ENCODE measurements around the gene ATP5F1D. TPM values are rescaled to one million over a fixed set of nuclear protein-coding genes. Genes with fewer than 3 reads are reported as not detected.

The ATP5F1D gene
- total RNA-seq, 1 experiment from 2014 or later = 102 TPM

- ChIA-PET CTCF (interaction anchor here (1.0 to 1.2 kb wide), 2 partner anchors 17 to 26 kb away, joined by 4 to 16 read pairs; no protein-coding TSS in a partner anchor), POLR2A (ENCODE audit: unreplicated experiment) (interaction anchor here (0.6 to 1.2 kb wide), 10 partner anchors 11 to 496 kb away, joined by 3 to 29 read pairs (median 10); partner anchors contain the start of gene SBNO2)
- intact Hi-C loops (cut with micrococcal nuclease) = loop anchor here (1.0 to 10.0 kb wide), 2 partner anchors 17 to 85 kb away; a partner anchor contains a TSS
- peak overlapping the region; percentile 71 for H3K4me3 ChIP-seq (ENCODE audit: low read length)
- TF ChIP-seq EZH2phosphoT487 (IDR thresholded peaks at IDR 0.05; ENCODE audit: borderline replicate concordance, low read length) = no peak
- TF ChIP-seq EZH2 (IDR thresholded peaks at IDR 0.05; ENCODE audit: low read length, unreplicated experiment) = no peak
- no peak for TF ChIP-seq CTCF (conservative IDR thresholded peaks at IDR 0.05; ENCODE audit: low read depth, low read length)
- H2AFZ ChIP-seq (ENCODE audit: low read length) = peak overlapping the region; percentile 26; the same call in 1 of the 2 replicates
- BruUV-seq (replicated peaks) = TSS peak; percentile 70
- no peaks in the 10 kb centered on the region for H3F3A ChIP-seq (ENCODE audit: low read length, unreplicated experiment)
- H3K4me2 ChIP-seq (ENCODE audit: low read length) = peak overlapping the region; percentile 98
- H3K36me3 ChIP-seq (ENCODE audit: low read depth, low read length) = peaks cover 6% of the 10 kb centered on the region; the same call in 1 of the 2 replicates
- peak; percentile 3 for ATAC-seq
- H3K79me2 ChIP-seq (ENCODE audit: low read length) = peaks cover 51% of the 10 kb centered on the region
- no peaks in the 10 kb centered on the region for H3K9me2 ChIP-seq (replicated peaks; ENCODE audit: low read length)
- no peaks in the 10 kb centered on the region for H4K20me1 ChIP-seq (ENCODE audit: low read length)
- no peaks in the 10 kb centered on the region for H3K9me3 ChIP-seq (ENCODE audit: low read length)
- H3K27ac ChIP-seq (ENCODE audit: low read length) = peak overlapping the region; percentile 94
- peak overlapping the region; percentile 85 for H3K9ac ChIP-seq (ENCODE audit: low read length)
- H3K27me3 ChIP-seq (ENCODE audit: low read length) = no peaks in the 10 kb centered on the region
- DNase-seq = peak; percentile 78
- H3K4me1 ChIP-seq (ENCODE audit: insufficient read depth, low read length) = peaks cover 76% of the 10 kb centered on the region
These were observed 28.1 kb downstream of the ATP5F1D start for GRCh38 chr19:1269478-1270212.

GRCh38 chr19:1270213-1270853, 28.8 kb downstream of the ATP5F1D start:
- CTCF ChIA-PET = no interaction called here
- Histone ChIP-seq H3K27ac (ENCODE audit: low read length) (peak overlapping the region; percentile 94), H3K27me3 (ENCODE audit: low read length) (no peaks in the 10 kb centered on the region), H3F3A (ENCODE audit: low read length, unreplicated experiment) (no peaks in the 10 kb centered on the region), H3K4me3 (ENCODE audit: low read length) (peak overlapping the region; percentile 71), H3K4me2 (ENCODE audit: low read length) (peak overlapping the region; percentile 98), H3K36me3 (ENCODE audit: low read depth, low read length) (peaks cover 6% of the 10 kb centered on the region; the same call in 1 of the 2 replicates), H3K9me2 (replicated peaks; ENCODE audit: low read length) (no peaks in the 10 kb centered on the region), H2AFZ (ENCODE audit: low read length) (0 out of 2 replicates have a peak overlapping the region, but pooled peaks have one; percentile 26), H3K79me2 (ENCODE audit: low read length) (peaks cover 56% of the 10 kb centered on the region), H3K4me1 (ENCODE audit: insufficient read depth, low read length) (peaks cover 74% of the 10 kb centered on the region), H3K9me3 (ENCODE audit: low read length) (no peaks in the 10 kb centered on the region), H3K9ac (ENCODE audit: low read length) (peak overlapping the region; percentile 85), H4K20me1 (ENCODE audit: low read length) (no peaks in the 10 kb centered on the region)
- TF ChIP-seq CTCF (conservative IDR thresholded peaks at IDR 0.05; ENCODE audit: low read depth, low read length) (no peak), EZH2 (IDR thresholded peaks at IDR 0.05; ENCODE audit: low read length, unreplicated experiment) (no peak), EZH2phosphoT487 (IDR thresholded peaks at IDR 0.05; ENCODE audit: borderline replicate concordance, low read length) (no peak)
- DNase-seq = peak; percentile 51
- BruUV-seq (replicated peaks) = no TSS peak
- intact Hi-C loops (cut with micrococcal nuclease) = loop anchor here (10.0 kb wide), 1 partner anchor 84 kb away; a partner anchor contains a TSS
- ATAC-seq = no peak
- POLR2A ChIA-PET (ENCODE audit: unreplicated experiment) = no interaction called here

Data from PC-3 (cell line).